ENCODE results near the gene OSBPL1A.

GRCh38 chr18:24306201-24306600 lies 91.4 kb downstream of the OSBPL1A start:
- TF ChIP-seq, protein P1, sequence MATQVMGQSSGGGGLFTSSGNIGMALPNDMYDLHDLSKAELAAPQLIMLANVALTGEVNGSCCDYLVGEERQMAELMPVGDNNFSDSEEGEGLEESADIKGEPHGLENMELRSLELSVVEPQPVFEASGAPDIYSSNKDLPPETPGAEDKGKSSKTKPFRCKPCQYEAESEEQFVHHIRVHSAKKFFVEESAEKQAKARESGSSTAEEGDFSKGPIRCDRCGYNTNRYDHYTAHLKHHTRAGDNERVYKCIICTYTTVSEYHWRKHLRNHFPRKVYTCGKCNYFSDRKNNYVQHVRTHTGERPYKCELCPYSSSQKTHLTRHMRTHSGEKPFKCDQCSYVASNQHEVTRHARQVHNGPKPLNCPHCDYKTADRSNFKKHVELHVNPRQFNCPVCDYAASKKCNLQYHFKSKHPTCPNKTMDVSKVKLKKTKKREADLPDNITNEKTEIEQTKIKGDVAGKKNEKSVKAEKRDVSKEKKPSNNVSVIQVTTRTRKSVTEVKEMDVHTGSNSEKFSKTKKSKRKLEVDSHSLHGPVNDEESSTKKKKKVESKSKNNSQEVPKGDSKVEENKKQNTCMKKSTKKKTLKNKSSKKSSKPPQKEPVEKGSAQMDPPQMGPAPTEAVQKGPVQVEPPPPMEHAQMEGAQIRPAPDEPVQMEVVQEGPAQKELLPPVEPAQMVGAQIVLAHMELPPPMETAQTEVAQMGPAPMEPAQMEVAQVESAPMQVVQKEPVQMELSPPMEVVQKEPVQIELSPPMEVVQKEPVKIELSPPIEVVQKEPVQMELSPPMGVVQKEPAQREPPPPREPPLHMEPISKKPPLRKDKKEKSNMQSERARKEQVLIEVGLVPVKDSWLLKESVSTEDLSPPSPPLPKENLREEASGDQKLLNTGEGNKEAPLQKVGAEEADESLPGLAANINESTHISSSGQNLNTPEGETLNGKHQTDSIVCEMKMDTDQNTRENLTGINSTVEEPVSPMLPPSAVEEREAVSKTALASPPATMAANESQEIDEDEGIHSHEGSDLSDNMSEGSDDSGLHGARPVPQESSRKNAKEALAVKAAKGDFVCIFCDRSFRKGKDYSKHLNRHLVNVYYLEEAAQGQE (IDR thresholded peaks at IDR 0.05; ENCODE audit: insufficient read depth in 1 of 2, low read depth in 2 of 2, low read length in 2 of 2), result no peak
- TF ChIP-seq POLR2AphosphoS5 (IDR thresholded peaks at IDR 0.05; ENCODE audit: low read depth, low read length) (no peak), FOXP2 (optimal IDR thresholded peaks at IDR 0.05; ENCODE audit: borderline replicate concordance, extremely low read depth, extremely low read length, insufficient read depth) (no peak), TAF1 (IDR thresholded peaks at IDR 0.05; ENCODE audit: borderline replicate concordance, insufficient read depth, low read length) (no peak), SIN3A (IDR thresholded peaks at IDR 0.05; ENCODE audit: borderline replicate concordance, insufficient read depth, low read length) (no peak)

Measured in PFSK-1 (cell line).